ENCODE results near the gene TMEM63C. TPM values are rescaled to one million over a fixed set of nuclear protein-coding genes. Genes with fewer than 3 reads are reported as not detected.

The TMEM63C gene
- total and polyA plus RNA-seq, 8 donors, result 0.14 to 8.8 (median 1.4) TPM; not detected in 2

GRCh38 chr14:77265187-77265515, 83.6 kb downstream of the TMEM63C start:
- Histone ChIP-seq H3K4me1 (peaks cover 0 to 2% (median 0%) of the 10 kb centered on the region in 4 donors), H3K36me3 (no peaks in the 10 kb centered on the region), H3K4me3 (no peak overlapping the region), H3K9me3 (peaks cover 0 to 17% (median 14%) of the 10 kb centered on the region in 4 donors), H3K27ac (no peak overlapping the region), H3K27me3 (peaks cover 0 to 51% (median 18%) of the 10 kb centered on the region in 3 donors)
- intact Hi-C loops (cut with DNase I; ENCODE audit: low total_unique reads), result no loop called here
- DNase-seq, result no peak
- 65 to 78% (median 68%) methylated on average over 2 of the region's 2 CpGs for WGBS, 5 donors
- no peak for TF ChIP-seq POLR2AphosphoS5 (IDR thresholded peaks at IDR 0.05)
- TF ChIP-seq CTCF (IDR thresholded peaks at IDR 0.05), result no peak
- no peak for TF ChIP-seq EP300 (IDR thresholded peaks at IDR 0.05)
- no peak for TF ChIP-seq POLR2A (IDR thresholded peaks at IDR 0.05)

- H3K4me3 ChIP-seq, result no peak overlapping the region
- peaks cover 0 to 17% (median 14%) of the 10 kb centered on the region in 4 donors for H3K9me3 ChIP-seq
- intact Hi-C loops (cut with DNase I; ENCODE audit: low total_unique reads), result no loop called here
- no peak overlapping the region for H3K27ac ChIP-seq
- H3K36me3 ChIP-seq, result no peaks in the 10 kb centered on the region
- H3K27me3 ChIP-seq, result peaks cover 1 to 51% (median 21%) of the 10 kb centered on the region in 3 donors
- H3K4me1 ChIP-seq, result peaks cover 0 to 8% (median 3%) of the 10 kb centered on the region in 4 donors
- no peak for TF ChIP-seq POLR2A (IDR thresholded peaks at IDR 0.05)
- TF ChIP-seq CTCF (IDR thresholded peaks at IDR 0.05), result no peak
- TF ChIP-seq POLR2AphosphoS5 (IDR thresholded peaks at IDR 0.05), result no peak
- no peak for TF ChIP-seq EP300 (IDR thresholded peaks at IDR 0.05)
- DNase-seq, result no peak
- 62 to 76% (median 75%) methylated on average over 15 to 16 of the region's 16 CpGs for WGBS, 5 donors
Observed at GRCh38 chr14:77265561-77266335, 84.2 kb downstream of the TMEM63C start.

GRCh38 chr14:77266336-77266735, 84.7 kb downstream of the TMEM63C start:
- TF ChIP-seq POLR2A (IDR thresholded peaks at IDR 0.05) (no peak), POLR2AphosphoS5 (IDR thresholded peaks at IDR 0.05) (no peak), CTCF (IDR thresholded peaks at IDR 0.05) (no peak), EP300 (IDR thresholded peaks at IDR 0.05) (no peak)
- peaks cover 0 to 17% (median 14%) of the 10 kb centered on the region in 4 donors for H3K9me3 ChIP-seq
- peaks cover 7 to 51% (median 27%) of the 10 kb centered on the region in 3 donors for H3K27me3 ChIP-seq
- no peaks in the 10 kb centered on the region for H3K36me3 ChIP-seq
- intact Hi-C loops (cut with DNase I; ENCODE audit: low total_unique reads), result no loop called here
- H3K4me3 ChIP-seq, result no peak overlapping the region
- no peak for DNase-seq
- 82 to 91% (median 86%) methylated on average over 6 to 8 of the region's 8 CpGs for WGBS, 5 donors
- no peak overlapping the region for H3K27ac ChIP-seq
- peaks cover 0 to 14% (median 9%) of the 10 kb centered on the region in 4 donors for H3K4me1 ChIP-seq

GRCh38 chr14:77267937-77268699, 86.5 kb downstream of the TMEM63C start:
- 85 to 89% (median 88%) methylated on average over 5 of the region's 5 CpGs for WGBS, 5 donors
- H3K27me3 ChIP-seq, result peaks cover 8 to 66% (median 32%) of the 10 kb centered on the region in 3 donors

More at GRCh38 chr14:77267937-77268699, 86.5 kb downstream of the TMEM63C start:
- Histone ChIP-seq H3K27ac (no peak overlapping the region), H3K4me1 (peaks cover 0 to 17% (median 9%) of the 10 kb centered on the region in 4 donors), H3K4me3 (no peak overlapping the region), H3K9me3 (peaks cover 0 to 17% (median 14%) of the 10 kb centered on the region in 4 donors), H3K36me3 (no peaks in the 10 kb centered on the region)
- no peak for DNase-seq
- intact Hi-C loops (cut with DNase I; ENCODE audit: low total_unique reads), result no loop called here
- TF ChIP-seq POLR2A (IDR thresholded peaks at IDR 0.05) (no peak), CTCF (IDR thresholded peaks at IDR 0.05) (no peak), POLR2AphosphoS5 (IDR thresholded peaks at IDR 0.05) (no peak), EP300 (IDR thresholded peaks at IDR 0.05) (no peak)
